ENCODE data around the gene TEDC2.

TEDC2 gene

DNA sequence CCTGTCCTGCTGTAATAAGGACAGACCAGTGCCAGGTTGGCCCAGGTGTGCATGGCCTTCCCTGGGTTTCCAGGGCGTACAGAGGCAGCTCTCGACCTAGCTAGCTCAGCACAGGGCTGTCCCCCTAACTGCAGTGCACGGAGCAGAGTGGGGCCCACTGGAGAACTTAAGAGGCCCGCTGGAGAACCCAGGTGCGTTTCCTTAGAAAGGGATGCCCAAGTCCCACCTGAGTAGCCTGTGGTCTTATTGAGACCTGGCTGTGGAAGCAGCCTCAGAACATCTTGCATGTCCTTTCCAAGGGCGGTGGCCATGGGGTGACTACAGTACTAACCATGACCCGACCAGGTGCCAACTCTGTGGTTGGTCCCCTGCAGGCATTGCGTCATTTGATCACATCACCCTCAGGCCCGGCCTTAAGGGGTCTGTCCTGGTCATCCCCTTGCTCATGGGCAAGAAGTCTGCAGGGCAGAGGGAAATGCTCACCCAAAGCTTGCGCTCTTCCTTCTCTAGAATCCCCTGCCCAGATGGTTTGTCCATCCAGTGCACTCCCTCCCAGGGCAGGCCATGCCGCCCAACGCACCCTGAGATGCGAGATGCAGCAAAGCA is 34.0 kb upstream of the TEDC2 start:
- TF ChIP-seq, protein P1, sequence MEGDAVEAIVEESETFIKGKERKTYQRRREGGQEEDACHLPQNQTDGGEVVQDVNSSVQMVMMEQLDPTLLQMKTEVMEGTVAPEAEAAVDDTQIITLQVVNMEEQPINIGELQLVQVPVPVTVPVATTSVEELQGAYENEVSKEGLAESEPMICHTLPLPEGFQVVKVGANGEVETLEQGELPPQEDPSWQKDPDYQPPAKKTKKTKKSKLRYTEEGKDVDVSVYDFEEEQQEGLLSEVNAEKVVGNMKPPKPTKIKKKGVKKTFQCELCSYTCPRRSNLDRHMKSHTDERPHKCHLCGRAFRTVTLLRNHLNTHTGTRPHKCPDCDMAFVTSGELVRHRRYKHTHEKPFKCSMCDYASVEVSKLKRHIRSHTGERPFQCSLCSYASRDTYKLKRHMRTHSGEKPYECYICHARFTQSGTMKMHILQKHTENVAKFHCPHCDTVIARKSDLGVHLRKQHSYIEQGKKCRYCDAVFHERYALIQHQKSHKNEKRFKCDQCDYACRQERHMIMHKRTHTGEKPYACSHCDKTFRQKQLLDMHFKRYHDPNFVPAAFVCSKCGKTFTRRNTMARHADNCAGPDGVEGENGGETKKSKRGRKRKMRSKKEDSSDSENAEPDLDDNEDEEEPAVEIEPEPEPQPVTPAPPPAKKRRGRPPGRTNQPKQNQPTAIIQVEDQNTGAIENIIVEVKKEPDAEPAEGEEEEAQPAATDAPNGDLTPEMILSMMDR (IDR thresholded peaks at IDR 0.05) = no peak

DNA sequence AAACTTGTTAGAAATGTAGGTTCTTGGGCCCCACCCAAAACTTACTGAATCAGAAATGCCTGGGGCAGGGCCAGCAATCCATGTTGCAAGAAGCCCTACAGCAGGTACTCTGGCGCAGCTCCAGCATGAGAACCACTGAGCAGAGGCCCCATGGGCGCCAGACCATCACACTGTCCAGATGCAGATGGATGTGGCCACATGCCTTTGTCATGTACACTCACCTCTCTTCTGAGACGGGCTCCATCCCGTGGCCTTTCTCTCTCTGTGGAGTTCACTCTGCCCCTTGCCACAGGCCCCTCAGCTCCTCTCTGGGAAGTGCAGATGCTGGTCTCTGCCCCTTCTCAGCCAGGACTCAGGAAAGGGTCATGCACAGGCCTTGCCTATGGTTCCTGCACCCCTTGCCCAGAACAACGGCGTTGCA is 33.0 kb upstream of the TEDC2 start:
- TF ChIP-seq, protein P1 (IDR thresholded peaks at IDR 0.05) = no peak

DNA sequence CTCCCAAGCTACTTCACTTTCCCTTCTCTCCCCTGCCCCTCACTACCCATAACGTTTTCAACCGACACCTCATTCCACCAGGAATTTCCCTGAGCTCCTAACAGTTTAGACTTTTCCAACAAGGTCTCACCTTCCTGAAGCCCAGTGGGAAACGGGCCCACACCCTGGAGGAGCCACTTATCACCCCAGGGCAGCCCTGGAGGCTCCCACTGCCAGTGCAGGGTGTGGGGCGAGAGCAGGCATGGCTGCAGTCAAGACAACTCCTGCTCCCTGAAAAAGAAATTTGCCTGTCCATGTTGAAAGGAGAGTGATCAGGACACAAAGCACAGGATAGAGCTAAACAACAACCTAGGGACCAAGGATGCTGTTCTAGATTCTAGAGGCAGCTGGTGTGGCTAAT is 32.4 kb upstream of the TEDC2 start:
- TF ChIP-seq, protein P1 (IDR thresholded peaks at IDR 0.05) = no peak

GRCh38 chr16:2428051-2428783 is 31.7 kb upstream of the TEDC2 start:
- TF ChIP-seq, protein P1 (IDR thresholded peaks at IDR 0.05) = no peak

DNA sequence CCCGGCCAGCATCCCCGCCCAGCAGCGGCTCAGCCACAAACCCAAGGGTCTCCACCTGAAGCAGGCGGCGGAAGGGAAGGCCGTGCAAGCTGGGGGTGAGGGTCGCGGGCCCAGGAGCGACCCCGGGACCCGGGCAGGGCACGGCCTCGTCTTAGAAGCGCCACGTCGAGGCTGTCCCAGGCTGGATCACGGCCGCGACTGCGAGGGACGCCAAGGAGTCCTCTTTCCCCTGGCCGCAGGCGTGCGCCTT is 31.2 kb upstream of the TEDC2 start:
- TF ChIP-seq, protein P1 (IDR thresholded peaks at IDR 0.05) = no peak

- TF ChIP-seq, protein P1 (IDR thresholded peaks at IDR 0.05) = no peak
Measured at GRCh38 chr16:2429034-2429770, 30.7 kb upstream of the TEDC2 start, which contains the start of gene CCNF. Gene CCNF (plus strand): TSS chr16:2429447. CDS start chr16:2429482, 35 bp downstream.

- TF ChIP-seq, protein P1 (IDR thresholded peaks at IDR 0.05) = peak; percentile 45; the same call in 1 of the 2 replicates
Measured at GRCh38 chr16:2429771-2430663, 29.9 kb upstream of the TEDC2 start.

All from LNCAP (cell line).